ENCODE measurements around the gene NFAM1. TPM values are rescaled to one million over a fixed set of nuclear protein-coding genes. Genes with fewer than 3 reads are reported as not detected.

The NFAM1 gene
- total and polyA plus RNA-seq, 2 of the 4 experiments (the other 2 are of a cell fraction): not detected

GRCh38 chr22:42337356-42337755 is 94.8 kb downstream of the NFAM1 start:
- no peak overlapping the region for H2BK5ac ChIP-seq (ENCODE audit: low read depth, low read length, poor library complexity, severe bottlenecking)
- H2AK5ac ChIP-seq (ENCODE audit: low read depth, low read length): no peak overlapping the region
- H3K4me2 ChIP-seq (ENCODE audit: low read depth, low read length): no peak overlapping the region
- no peak overlapping the region for H3K18ac ChIP-seq (ENCODE audit: low read depth, low read length)
- no peak for DNase-seq
- H3K36me3 ChIP-seq (ENCODE audit: control insufficient read depth, insufficient read depth, low read length): no peaks in the 10 kb centered on the region
- intact Hi-C loops (cut with micrococcal nuclease): no loop called here
- no peak overlapping the region for H3K56ac ChIP-seq (ENCODE audit: extremely low read depth, insufficient read depth, low read length)
- H3K27ac ChIP-seq (ENCODE audit: insufficient read depth, low read length): no peak overlapping the region
- BruUV-seq (replicated peaks): no TSS peak
- no peaks in the 10 kb centered on the region for H3K4me1 ChIP-seq (ENCODE audit: control insufficient read depth, insufficient read depth, low read length)
- POLR2A ChIA-PET (ENCODE audit: unreplicated experiment): no interaction called here
- CTCF ChIA-PET: no interaction called here
- no peak overlapping the region for H3K14ac ChIP-seq (replicated peaks; ENCODE audit: low read depth, low read length)
- no peak overlapping the region for H2BK15ac ChIP-seq (ENCODE audit: low read depth, low read length)
- ATAC-seq (ENCODE audit: low read depth): no peak
- no peak overlapping the region for H2BK120ac ChIP-seq (ENCODE audit: low read depth, low read length)
- H3K4me3 ChIP-seq (ENCODE audit: insufficient read depth, low read depth, low read length): no peak overlapping the region
- H4K5ac ChIP-seq (ENCODE audit: low read depth, low read length): no peak overlapping the region
- H2AFZ ChIP-seq (replicated peaks; ENCODE audit: low read length, poor library complexity): no peak overlapping the region
- H3K4ac ChIP-seq (ENCODE audit: low read depth, low read length): no peak overlapping the region
- 0 out of 2 replicates have a peak, but pooled peaks cover 8% of the 10 kb centered on the region for H4K20me1 ChIP-seq (ENCODE audit: insufficient read depth, low read length)
- no peaks in the 10 kb centered on the region for H3K9me3 ChIP-seq (ENCODE audit: control insufficient read depth, insufficient read depth, low read length)
- no peak overlapping the region for H2AK9ac ChIP-seq (replicated peaks; ENCODE audit: low read depth, low read length, poor library complexity)
- H3K9ac ChIP-seq (ENCODE audit: low read depth, low read length): no peak overlapping the region
- no peak overlapping the region for H3K23ac ChIP-seq (ENCODE audit: low read depth, low read length)
- H2BK20ac ChIP-seq (ENCODE audit: low read depth, low read length): no peak overlapping the region
- H3K79me1 ChIP-seq (ENCODE audit: low read depth in 1 of 2, low read length in 2 of 2): no peaks in the 10 kb centered on the region
- peaks cover 15% of the 10 kb centered on the region; the same call in 1 of the 2 replicates for H3K27me3 ChIP-seq (ENCODE audit: control insufficient read depth, insufficient read depth, low read length)
- H4K8ac ChIP-seq (ENCODE audit: low read depth in 2 of 2, low read length in 2 of 2): no peak overlapping the region
- H3K9me1 ChIP-seq (ENCODE audit: insufficient read depth, low read length): no peaks in the 10 kb centered on the region
- dilution Hi-C loops (cut with HindIII; ENCODE audit: low sequenced_read_pairs, unreplicated experiment): no loop called here
- in situ Hi-C loops (cut with MboI; ENCODE audit: low sequenced_read_pairs): no loop called here
- H4K91ac ChIP-seq (ENCODE audit: insufficient read depth, low read depth, low read length): no peak overlapping the region
- TF ChIP-seq, protein P1, sequence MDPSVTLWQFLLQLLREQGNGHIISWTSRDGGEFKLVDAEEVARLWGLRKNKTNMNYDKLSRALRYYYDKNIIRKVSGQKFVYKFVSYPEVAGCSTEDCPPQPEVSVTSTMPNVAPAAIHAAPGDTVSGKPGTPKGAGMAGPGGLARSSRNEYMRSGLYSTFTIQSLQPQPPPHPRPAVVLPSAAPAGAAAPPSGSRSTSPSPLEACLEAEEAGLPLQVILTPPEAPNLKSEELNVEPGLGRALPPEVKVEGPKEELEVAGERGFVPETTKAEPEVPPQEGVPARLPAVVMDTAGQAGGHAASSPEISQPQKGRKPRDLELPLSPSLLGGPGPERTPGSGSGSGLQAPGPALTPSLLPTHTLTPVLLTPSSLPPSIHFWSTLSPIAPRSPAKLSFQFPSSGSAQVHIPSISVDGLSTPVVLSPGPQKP (IDR thresholded peaks at IDR 0.05; ENCODE audit: borderline replicate concordance, low read depth, low read length): no peak
- TF ChIP-seq USF2 (IDR thresholded peaks at IDR 0.05; ENCODE audit: low read depth, low read length) (no peak), MAZ (IDR thresholded peaks at IDR 0.05; ENCODE audit: borderline replicate concordance, low read depth, low read length) (no peak), MAFK (IDR thresholded peaks at IDR 0.05; ENCODE audit: low read depth, low read length) (no peak), SMC3 (IDR thresholded peaks at IDR 0.05; ENCODE audit: low read depth, low read length) (no peak), RFX5 (IDR thresholded peaks at IDR 0.05; ENCODE audit: low read depth, low read length) (no peak)

Measured in IMR-90 (cell line).